Ovary (tissue), 10 donors: Measurements from ENCODE around the gene FKBP1C. TPM values are rescaled to one million over a fixed set of nuclear protein-coding genes. Genes with fewer than 3 reads are reported as not detected.
"Not testable (repeated sequence)": the region's sequence is repeated elsewhere in the genome, so short reads cannot be mapped to it uniquely, and the experiment has no call there.

Source experiments
- DNase-seq, 5 donors: peaks; one replicate each; pipeline ENCODE4 v3.0.0-alpha.2; 2019 to 2020
- H3K27ac ChIP-seq, 2 donors: fragments of 200-600 bp; one replicate each; pipeline versions ENCODE4 v1.5.1 to v1.8.0; 2019 to 2022
- H3K27me3 ChIP-seq: fragments of 200-600 bp; one replicate; pipeline ENCODE4 v1.8.0; 2022
- H3K36me3 ChIP-seq: fragments of 200-600 bp; sonication (generic); one replicate; pipeline ENCODE4 v1.5.1; 2019
- H3K4me1 ChIP-seq: one replicate; pipeline ENCODE4 v1.8.1; 2013; ENCODE audit warnings: mild to moderate bottlenecking, moderate library complexity; ENCODE audit not compliant: insufficient read depth
- H3K4me3 ChIP-seq: fragments of 200-600 bp; sonication (generic); one replicate; pipeline ENCODE4 v1.5.1; 2017
- H3K9me3 ChIP-seq, 2 donors: fragments of 200-600 bp in 1 of 2; sonication (generic) in 1 of 2; one replicate each; pipeline versions ENCODE4 v1.5.1 to v1.8.1; 2013 to 2019; ENCODE audit warnings: mild to moderate bottlenecking in 1 of 2, moderate library complexity in 1 of 2
- CTCF ChIP-seq, 3 donors: fragments of 450-650 bp in 2 of 3; fragments of 200-600 bp in 1 of 3; IDR thresholded peaks; one replicate each; pipeline versions ENCODE4 v1.5.1 to v1.8.0; 2016 to 2022; ENCODE audit warnings: antibody characterized with exemption in 3 of 3, mild to moderate bottlenecking in 1 of 3
- EP300 ChIP-seq: sonication (generic); formaldehyde crosslinking; IDR thresholded peaks from one replicate; pipeline ENCODE4 v1.6.1; 2017; ENCODE audit warnings: antibody characterized with exemption
- POLR2A ChIP-seq: fragments of 450-650 bp; IDR thresholded peaks from one replicate; pipeline ENCODE4 v1.6.1; 2017; ENCODE audit warnings: antibody characterized with exemption, mild to moderate bottlenecking, moderate library complexity
- WGBS, 3 donors: extraction: QIAGEN DNeasy Blood & Tissue Kit in 1 of 3; methylation state at CpG; one replicate each; pipeline versions ENCODE4 v1.1.5 to v1.1.7; 2013 to 2017; 5-methylcytosine and 5-hydroxymethylcytosine counted together
- intact Hi-C, 4 donors: fragments of 100-400 bp; cut with DNase I; formaldehyde crosslinking; loops; one replicate each; pipeline versions ENCODE4 v1.11.0 to v1.15.1; 2022 to 2023
- long read RNA-seq, 3 donors: library from polyadenylated mRNA in 2 of 3; unstranded in 2 of 3; transcript quantifications; one replicate each; pipeline ENCODE4 v2.0.0 and lab custom pipeline, GENCODE V29; 2021 to 2026
- polyA plus RNA-seq, 2 donors: library from polyadenylated mRNA; stranded (reverse); fragments of 200-250 nt in 1 of 2; fragments of 350-450 nt in 1 of 2; fragmentation: Illumina TruSeq in 1 of 2; extraction: RNeasy Lipid Tissue Mini Kit (QIAGEN cat#74804) in 1 of 2; gene quantifications; one replicate each; pipeline ENCODE4 v1.2.3, GENCODE V29; 2013 to 2014
- total RNA-seq, 7 donors: library from RNA; depleted of rRNA in 2 of 7; stranded (reverse); fragments of >200 nt in 2 of 7; fragmentation: NEBNext Ultra II Directional in 3 of 7; extraction: Animal tissue kit (Norgen Biotek cat#: 25700) in 3 of 7; gene quantifications; one replicate each; pipeline versions ENCODE4 v1.1.0 to v1.2.4, GENCODE V29; 2016 to 2023
- donor health status: DM: no; HTN: no; CAD: no; lungs with moderate emphysema.
- donor health status: DM: no; HTN: no; CAD: no.
- donor health status: Bipolar disorder and iron deficiency.
- donor health status: DM: yes; HTN: yes; CAD: no.
- donor health status: DM: no; HTN: no; CAD: no.
- donor health status: DM: yes; HTN: yes; CAD: no.

Gene FKBP1C
- total RNA-seq (1 to 10 TPM in 1 of 7 donors, under 1 TPM in 2, not detected in 4; 0.31 to 1.0 (median 0.92) TPM), polyA plus RNA-seq (1 to 10 TPM in 1 of 2 donors, under 1 TPM in 1; 0.99 to 1.2 TPM)
- long read RNA-seq, donor 1: 0 reads
- long read RNA-seq, donor 2, transcript FKBP1C-201 (1 exons, 1,579 nt): major isoform, 11 of 11 reads
- long read RNA-seq, donor 2, partial matches to known transcripts: 0 of 11 reads
- long read RNA-seq, donor 2, other reads (novel, unspliced or antisense): 0 of 11 reads
- long read RNA-seq, donor 3: 0 reads

DNA sequence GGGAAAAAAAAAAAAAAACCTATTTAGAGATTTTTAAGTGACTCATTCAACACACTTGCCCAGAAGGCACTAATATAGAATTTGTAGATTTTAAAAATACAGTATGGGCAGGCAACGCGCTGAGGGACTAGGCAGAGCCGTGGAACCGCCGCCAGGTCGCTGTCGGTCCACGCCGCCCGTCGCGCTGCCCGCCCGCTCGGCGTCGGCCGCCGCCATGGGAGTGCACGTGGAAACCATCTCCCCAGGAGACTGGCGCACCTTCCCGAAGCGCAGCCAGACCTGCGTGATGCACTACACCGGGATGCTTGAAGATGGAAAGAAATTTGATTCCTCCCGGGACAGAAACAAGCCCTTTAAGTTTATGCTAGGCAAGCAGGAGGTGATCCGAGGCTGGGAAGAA lies at the start of gene FKBP1C:
FKBP1C (plus strand) TSS at position 127 of the 400 bp plus-strand sequence.
- H3K4me3 ChIP-seq, H3K4me1 ChIP-seq, H3K36me3 ChIP-seq, DNase-seq, intact Hi-C loops, H3K27ac ChIP-seq, H3K27me3 ChIP-seq, H3K9me3 ChIP-seq: not testable (repeated sequence)
- WGBS, 3 donors: 91% methylated on average over 27 of the region's 27 CpGs

DNA sequence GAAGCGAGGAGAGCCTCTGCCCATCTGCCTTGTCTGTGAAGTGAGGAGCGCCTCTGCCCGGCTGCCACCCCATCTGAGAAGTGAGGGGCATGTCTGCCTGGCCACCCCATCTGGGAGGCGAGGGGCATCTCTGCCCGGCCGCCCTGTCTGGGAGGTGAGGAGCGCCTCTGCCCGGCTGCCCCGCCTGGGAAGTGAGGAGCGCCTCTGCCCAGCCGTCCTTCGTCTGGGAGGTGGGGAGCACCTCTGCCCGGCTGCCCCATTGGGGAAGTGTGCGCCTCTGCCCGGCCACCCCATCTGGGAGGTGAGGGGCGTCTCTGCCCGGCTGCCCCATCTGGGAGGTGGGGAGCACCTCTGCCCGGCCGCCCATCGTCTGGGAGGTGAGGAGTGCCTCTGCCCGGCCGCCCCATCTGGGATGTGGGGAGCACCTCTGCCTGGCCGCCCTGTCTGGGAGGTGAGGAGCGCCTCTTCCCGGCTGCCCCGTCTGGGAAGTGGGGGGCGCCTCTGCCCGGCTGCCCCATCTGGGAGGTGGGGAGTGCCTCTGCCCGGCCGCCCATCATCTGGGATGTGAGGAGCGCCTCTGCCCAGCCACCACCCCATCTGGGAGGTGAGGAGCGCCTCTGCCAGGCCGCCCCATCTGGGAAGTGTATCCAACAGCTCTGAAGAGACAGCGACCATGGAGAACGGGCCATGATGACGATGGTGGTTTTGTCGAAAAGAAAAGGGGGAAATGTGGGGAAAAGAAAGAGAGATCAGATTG lies 47.0 kb upstream of the FKBP1C start:
- H3K36me3 ChIP-seq, H3K27ac ChIP-seq, H3K9me3 ChIP-seq, H3K27me3 ChIP-seq, DNase-seq, intact Hi-C loops, H3K4me3 ChIP-seq, H3K4me1 ChIP-seq: not testable (repeated sequence)
- WGBS, 3 donors: 85 to 86% (median 85%) methylated on average over 34 to 37 of the region's 37 CpGs

DNA sequence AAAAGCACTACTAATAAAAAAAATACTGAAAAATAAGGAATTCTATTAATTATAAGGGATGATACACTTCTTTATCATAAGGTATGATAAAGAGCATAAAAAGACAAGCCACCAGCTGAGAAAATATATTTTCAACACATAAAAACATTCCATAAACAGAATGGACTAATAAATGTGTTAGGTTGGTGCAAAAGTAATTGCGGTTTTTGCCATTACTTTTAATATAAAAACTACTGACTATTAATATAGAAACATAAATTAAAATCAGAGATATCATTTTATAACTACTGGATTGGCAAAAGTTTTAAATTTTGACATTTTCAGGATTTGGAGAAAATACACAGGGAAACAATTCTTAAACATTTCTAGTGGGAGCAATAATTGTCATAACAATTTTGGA lies 37.1 kb upstream of the FKBP1C start:
- H3K27ac ChIP-seq: no peak overlapping the region
- 68 to 87% (median 73%) methylated on average over 1 of the region's 1 CpG for WGBS, 3 donors
- no peaks in the 10 kb centered on the region for H3K36me3 ChIP-seq
- DNase-seq: no peak
- no peaks in the 10 kb centered on the region for H3K4me1 ChIP-seq
- no peaks in the 10 kb centered on the region for H3K27me3 ChIP-seq
- intact Hi-C loops: no loop called here
- H3K4me3 ChIP-seq: no peak overlapping the region
- no peaks in the 10 kb centered on the region for H3K9me3 ChIP-seq
- TF ChIP-seq EP300 (no peak), CTCF (IDR thresholded peaks at IDR 0.05) (no peak), POLR2A (no peak)

GRCh38 chr6:63176181-63176580 lies 35.1 kb upstream of the FKBP1C start:
- intact Hi-C loops: no loop called here
- 67 to 80% (median 76%) methylated on average over 5 of the region's 5 CpGs for WGBS, 3 donors
- Histone ChIP-seq H3K36me3 (no peaks in the 10 kb centered on the region), H3K4me1 (no peaks in the 10 kb centered on the region), H3K4me3 (no peak overlapping the region), H3K27ac (no peak overlapping the region), H3K27me3 (no peaks in the 10 kb centered on the region), H3K9me3 (no peaks in the 10 kb centered on the region)
- TF ChIP-seq CTCF (IDR thresholded peaks at IDR 0.05): no peak
- no peak for TF ChIP-seq EP300
- TF ChIP-seq POLR2A: no peak
- no peak for DNase-seq

DNA sequence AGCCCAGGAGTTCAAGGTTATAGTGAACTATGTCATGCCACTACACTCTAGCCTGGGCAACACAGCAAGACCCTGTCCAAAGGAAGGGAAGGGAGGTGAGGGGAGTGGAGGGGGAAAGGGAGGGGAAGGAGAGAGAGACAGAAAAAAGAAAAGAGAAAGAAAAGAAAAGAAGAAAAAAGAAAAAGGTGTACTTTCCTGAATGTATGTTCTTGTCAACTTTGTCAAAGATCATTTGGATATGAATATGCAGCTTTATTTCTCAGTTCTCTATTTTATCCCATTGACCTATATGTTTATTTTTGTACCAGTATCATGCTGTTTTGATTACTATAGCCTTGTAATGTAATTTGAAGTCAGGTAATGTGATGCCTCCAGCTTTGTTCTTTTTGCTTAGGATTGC lies 30.9 kb upstream of the FKBP1C start:
- no peaks in the 10 kb centered on the region for H3K4me1 ChIP-seq
- no peaks in the 10 kb centered on the region for H3K36me3 ChIP-seq
- no peak overlapping the region for H3K4me3 ChIP-seq
- TF ChIP-seq POLR2A (no peak), CTCF (IDR thresholded peaks at IDR 0.05) (no peak)
- H3K9me3 ChIP-seq: no peaks in the 10 kb centered on the region
- intact Hi-C loops: no loop called here
- no peak overlapping the region for H3K27ac ChIP-seq
- DNase-seq: no peak
- no peaks in the 10 kb centered on the region for H3K27me3 ChIP-seq
